ENCODE data around the gene KRTAP5-5. TPM values are rescaled to one million over a fixed set of nuclear protein-coding genes. Genes with fewer than 3 reads are reported as not detected.

Gene KRTAP5-5
- total RNA-seq, 1 experiment from 2014 or later = not detected

- no CpG with 5 or more reads among the region's 16 CpGs for WGBS (ENCODE audit: extremely low coverage, insufficient read length, low lambda C conversion rate)
- no peak overlapping the region for H3K27ac ChIP-seq (ENCODE audit: insufficient read length, low read depth, low read length)
Observed at GRCh38 chr11:1624621-1625020, 5.0 kb upstream of the KRTAP5-5 start.

More at GRCh38 chr11:1624621-1625020, 5.0 kb upstream of the KRTAP5-5 start:
- Histone ChIP-seq H2AK5ac (ENCODE audit: insufficient read length, low read length) (no peak overlapping the region), H4K8ac (replicated peaks; ENCODE audit: insufficient read length, low read depth, low read length) (no peak overlapping the region), H3K14ac (ENCODE audit: insufficient read depth, low read length) (no peak overlapping the region), H3K4me1 (ENCODE audit: insufficient read depth, low read length) (no peaks in the 10 kb centered on the region), H3T11ph (ENCODE audit: low read length) (no peak overlapping the region), H3K27me3 (ENCODE audit: insufficient read depth, low read length) (no peaks in the 10 kb centered on the region), H4K20me1 (ENCODE audit: control insufficient read depth, insufficient read depth, insufficient read length) (no peaks in the 10 kb centered on the region), H2BK15ac (ENCODE audit: low read depth, low read length) (no peak overlapping the region), H3K4ac (ENCODE audit: low read depth, low read length) (no peak overlapping the region), H2BK5ac (ENCODE audit: insufficient read length, low read length) (no peak overlapping the region), H2AFZ (ENCODE audit: low read length) (no peak overlapping the region), H3K9me3 (ENCODE audit: control insufficient read depth, low read depth, low read length) (no peaks in the 10 kb centered on the region), H3K23ac (ENCODE audit: insufficient read length, low read depth, low read length) (no peak overlapping the region), H2BK120ac (ENCODE audit: low read depth, low read length, poor library complexity, severe bottlenecking) (no peak overlapping the region), H3K9ac (ENCODE audit: extremely low read depth, insufficient read length, low read length) (no peak overlapping the region), H3K79me1 (ENCODE audit: insufficient read depth, low read depth, low read length, poor library complexity, severe bottlenecking) (no peaks in the 10 kb centered on the region), H4K91ac (ENCODE audit: insufficient read length, low read depth, low read length) (no peak overlapping the region), H3K79me2 (ENCODE audit: insufficient read depth, low read length) (no peaks in the 10 kb centered on the region), H3K18ac (ENCODE audit: insufficient read length, low read depth, low read length) (no peak overlapping the region), H3K4me2 (ENCODE audit: insufficient read depth, insufficient read length, low read length) (no peak overlapping the region), H3K56ac (ENCODE audit: insufficient read length, low read depth, low read length) (no peak overlapping the region), H4K5ac (ENCODE audit: insufficient read length, low read depth, low read length) (no peak overlapping the region), H2BK12ac (ENCODE audit: insufficient read length, low read depth, low read length) (no peak overlapping the region), H3K23me2 (ENCODE audit: insufficient read length, low read depth, low read length, poor library complexity, severe bottlenecking) (no peaks in the 10 kb centered on the region), H2BK20ac (ENCODE audit: low read depth, low read length, poor library complexity, severe bottlenecking) (no peak overlapping the region)
- DNase-seq = no peak
- Mint-ChIP-seq H3K4me1 (peaks cover 3 to 11% of the 10 kb centered on the region in 2 experiments), H3K27me3 (ENCODE audit: low read depth) (peaks cover 57% of the 10 kb centered on the region), H3K4me3 (no peak overlapping the region), H3K36me3 (ENCODE audit: insufficient read depth in 1 of 3, low read depth in 3 of 3) (no peaks in the 10 kb centered on the region), H3K27ac (no peak overlapping the region; a peak in 2 of 7 replicates), H3K9me3 (no peaks in the 10 kb centered on the region; a peak in 1 of 5 replicates)
- TF ChIP-seq, protein P1, sequence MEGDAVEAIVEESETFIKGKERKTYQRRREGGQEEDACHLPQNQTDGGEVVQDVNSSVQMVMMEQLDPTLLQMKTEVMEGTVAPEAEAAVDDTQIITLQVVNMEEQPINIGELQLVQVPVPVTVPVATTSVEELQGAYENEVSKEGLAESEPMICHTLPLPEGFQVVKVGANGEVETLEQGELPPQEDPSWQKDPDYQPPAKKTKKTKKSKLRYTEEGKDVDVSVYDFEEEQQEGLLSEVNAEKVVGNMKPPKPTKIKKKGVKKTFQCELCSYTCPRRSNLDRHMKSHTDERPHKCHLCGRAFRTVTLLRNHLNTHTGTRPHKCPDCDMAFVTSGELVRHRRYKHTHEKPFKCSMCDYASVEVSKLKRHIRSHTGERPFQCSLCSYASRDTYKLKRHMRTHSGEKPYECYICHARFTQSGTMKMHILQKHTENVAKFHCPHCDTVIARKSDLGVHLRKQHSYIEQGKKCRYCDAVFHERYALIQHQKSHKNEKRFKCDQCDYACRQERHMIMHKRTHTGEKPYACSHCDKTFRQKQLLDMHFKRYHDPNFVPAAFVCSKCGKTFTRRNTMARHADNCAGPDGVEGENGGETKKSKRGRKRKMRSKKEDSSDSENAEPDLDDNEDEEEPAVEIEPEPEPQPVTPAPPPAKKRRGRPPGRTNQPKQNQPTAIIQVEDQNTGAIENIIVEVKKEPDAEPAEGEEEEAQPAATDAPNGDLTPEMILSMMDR (conservative IDR thresholded peaks at IDR 0.05) = no peak
